HG03439 (cell line): Measurements from ENCODE around the gene ASAP2.

ENCODE experiments used
- ATAC-seq: cut with Tn5 transposase; IDR thresholded peaks from one replicate; pipeline ENCODE4 v1.9.1; 2021; ENCODE audit warnings: mild to moderate bottlenecking, moderate library complexity; ENCODE audit not compliant: unreplicated experiment

ASAP2 gene

DNA sequence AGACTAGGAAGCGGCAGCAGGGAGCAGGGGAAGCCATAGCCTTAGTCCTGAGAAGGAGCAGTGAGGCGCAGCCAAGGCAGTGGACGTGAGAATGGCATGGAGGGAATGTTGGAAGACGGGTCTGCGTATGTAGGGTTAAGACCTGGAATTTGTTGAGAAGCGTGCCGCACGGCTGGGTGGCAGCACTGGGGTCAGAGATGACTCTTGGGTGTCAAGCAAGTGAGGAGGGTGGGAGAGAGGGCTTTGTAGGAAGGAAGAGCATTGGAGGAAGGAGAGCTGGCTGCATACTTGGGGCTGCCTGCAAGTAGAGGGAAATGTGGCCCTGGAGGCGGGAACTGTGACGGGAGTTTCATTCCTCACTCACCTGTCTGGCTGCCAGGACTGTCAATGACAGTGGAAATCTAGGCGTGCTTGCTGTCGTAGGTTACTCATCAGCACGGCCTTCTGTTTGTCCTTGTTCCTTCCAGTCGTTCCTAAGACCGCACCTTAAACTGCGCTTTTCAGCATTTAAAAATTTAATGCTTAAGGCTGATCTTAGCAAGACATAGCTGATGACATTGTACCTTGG, 108.8 kb downstream of the ASAP2 start:
- no peak for ATAC-seq

- ATAC-seq, result no peak
Measured at GRCh38 chr2:9317559-9317958, 110.9 kb downstream of the ASAP2 start.

GRCh38 chr2:9318461-9319337, 112.1 kb downstream of the ASAP2 start:
- ATAC-seq, result no peak

GRCh38 chr2:9319338-9319715, 112.7 kb downstream of the ASAP2 start:
- no peak for ATAC-seq

DNA sequence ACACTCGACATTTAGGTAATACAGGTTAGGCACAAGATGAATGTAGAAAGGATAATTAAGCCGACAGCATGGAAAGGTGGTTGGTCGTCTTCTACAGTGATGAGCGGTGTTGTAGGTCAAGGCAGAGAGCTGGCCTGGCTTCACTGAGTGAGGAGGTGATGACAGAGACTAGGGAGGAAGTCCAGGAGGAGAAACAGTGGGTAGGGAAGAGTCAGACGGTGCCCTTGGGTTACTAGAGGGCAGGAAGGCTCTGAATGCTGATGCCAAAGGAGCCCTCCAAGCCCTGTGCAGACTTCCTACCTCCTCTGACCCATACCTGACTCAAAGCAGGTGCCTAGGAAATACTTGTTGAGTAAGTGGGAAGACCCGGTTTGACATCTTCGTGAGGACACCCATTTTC, 116.0 kb downstream of the ASAP2 start:
- no peak for ATAC-seq

DNA sequence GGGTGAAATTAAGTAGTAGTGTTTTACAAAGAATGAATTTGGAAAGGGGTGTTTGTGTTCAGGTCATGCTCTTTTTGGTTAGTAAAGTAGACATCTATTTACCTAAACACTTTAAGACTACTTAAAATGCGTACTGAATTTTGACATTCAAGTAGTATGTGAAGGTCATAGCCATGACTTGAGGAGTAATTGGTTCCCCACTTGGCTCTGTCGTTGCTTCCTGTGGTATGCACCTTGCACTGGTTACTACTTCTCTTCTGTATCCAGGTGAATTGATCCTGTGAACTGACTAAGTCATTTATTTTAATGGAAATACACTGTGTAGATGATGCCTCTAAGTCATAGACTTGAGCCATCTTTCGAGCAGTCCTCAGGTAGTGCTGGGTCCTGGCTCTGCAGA, 118.8 kb downstream of the ASAP2 start:
- no peak for ATAC-seq

GRCh38 chr2:9326975-9327374, 120.4 kb downstream of the ASAP2 start:
- ATAC-seq, result no peak

DNA sequence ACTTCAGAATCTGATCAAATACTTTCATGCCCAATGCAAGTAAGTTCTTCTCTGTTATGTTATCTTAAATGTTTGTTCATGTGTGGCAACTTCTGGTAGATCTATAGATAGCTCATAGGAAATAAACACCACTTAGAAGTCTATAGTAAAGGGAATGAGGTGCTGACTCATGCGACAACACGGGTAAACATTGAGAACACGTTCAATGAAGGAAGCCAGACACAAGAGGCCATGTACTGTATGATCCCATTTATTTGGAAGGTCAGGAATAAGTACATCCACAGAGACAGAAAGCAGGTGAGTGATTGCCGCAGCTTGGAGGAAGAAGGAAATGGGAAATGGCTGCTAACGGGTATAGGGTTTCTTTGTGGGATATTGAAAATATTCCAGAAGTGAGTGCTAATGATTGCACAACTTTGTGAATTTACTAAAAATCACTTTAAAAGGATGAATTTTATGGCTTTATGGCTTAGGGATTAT, 121.3 kb downstream of the ASAP2 start:
- ATAC-seq, result no peak

DNA sequence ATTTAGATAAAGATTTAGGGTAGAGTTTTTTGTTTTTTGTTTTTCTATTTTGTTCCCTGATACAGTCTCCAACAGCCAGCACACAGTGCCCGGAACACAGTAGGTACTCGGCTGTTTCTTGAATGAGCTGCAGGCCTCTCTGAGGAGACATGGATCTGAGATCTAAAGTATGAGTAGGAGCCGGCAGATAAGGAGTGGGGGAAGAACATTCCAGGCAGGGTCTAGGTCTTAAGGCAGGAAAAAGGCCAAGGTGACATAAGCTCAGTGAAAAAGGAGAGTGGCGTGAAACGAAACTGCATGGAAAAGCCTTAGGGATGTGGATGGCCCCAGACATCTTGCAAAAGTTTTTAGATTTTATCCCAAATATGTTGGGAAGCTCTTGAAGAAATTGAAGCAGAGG, 122.3 kb downstream of the ASAP2 start:
- ATAC-seq, result no peak

DNA sequence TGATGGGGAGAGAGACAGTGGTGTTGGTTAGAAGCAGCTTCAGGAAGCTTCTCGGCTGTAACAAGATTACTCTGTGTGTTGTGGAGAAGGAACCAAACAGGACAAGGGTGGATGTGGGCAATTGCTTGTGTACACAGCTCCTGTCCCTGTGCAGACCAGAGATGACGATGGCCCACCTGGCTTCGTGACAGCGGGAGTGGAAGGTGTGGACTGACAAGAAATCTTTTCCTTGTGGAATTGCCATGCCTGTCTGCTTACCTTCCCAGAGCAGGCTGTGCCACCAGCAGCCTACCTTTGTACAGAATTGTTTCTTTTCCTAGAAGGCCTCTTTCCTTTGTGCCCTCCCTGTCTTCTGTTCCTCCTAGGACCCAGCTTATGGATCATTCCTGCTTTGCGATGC, 122.9 kb downstream of the ASAP2 start:
- ATAC-seq, result no peak

DNA sequence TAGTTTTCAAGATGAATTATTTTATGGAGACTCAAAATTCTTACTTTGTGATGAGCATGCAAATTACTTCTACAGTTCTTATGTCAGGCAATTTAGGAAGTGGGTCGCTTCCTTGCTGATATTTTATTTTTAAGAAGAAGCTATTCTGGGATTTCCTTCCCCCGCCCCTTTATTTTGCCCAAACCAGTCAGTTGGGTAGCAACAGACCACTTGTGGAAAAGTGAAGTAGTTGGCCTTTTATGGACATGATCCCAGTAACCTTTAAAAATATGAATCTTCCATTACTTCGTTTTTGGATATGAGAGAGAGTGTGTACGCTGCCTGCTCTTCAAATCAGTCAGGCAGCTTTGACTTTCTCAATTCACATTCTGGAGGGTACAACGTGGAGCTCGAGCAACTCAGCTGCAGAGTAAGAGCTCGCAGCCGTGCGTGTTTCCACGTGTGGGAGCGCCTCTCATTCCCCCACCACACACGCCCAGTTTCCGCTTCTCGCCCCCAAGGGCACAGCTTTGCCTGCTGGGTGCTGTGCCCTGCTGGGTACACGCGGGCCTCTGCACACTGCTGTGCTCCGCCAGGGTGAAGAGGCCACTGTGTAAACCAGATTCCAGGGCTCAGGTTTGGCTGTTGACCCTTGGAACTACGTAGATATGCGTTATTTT, 124.1 kb downstream of the ASAP2 start:
- ATAC-seq, result no peak

DNA sequence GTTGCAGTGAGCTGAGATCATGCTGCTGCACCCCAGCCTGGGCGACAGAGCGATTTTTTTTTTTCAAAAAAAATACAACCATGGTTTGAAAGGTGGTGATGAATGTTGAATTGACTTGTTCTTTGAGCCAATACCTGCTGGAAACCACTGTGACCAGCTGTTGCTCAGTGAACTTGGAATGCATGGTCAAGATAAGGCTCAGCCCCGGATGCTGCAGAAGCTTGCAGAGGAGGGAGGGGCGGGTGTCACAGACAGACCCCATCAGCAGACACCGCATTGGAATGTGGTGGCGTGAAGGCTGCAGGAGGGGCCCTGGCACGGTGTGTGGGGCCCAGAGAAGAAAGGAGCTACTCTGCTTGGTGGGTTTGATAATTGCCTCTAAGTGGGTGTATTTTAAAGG, 125.1 kb downstream of the ASAP2 start:
- ATAC-seq, result no peak

- no peak for ATAC-seq
Measured at GRCh38 chr2:9332136-9332852, 125.7 kb downstream of the ASAP2 start.

GRCh38 chr2:9332853-9333245, 126.2 kb downstream of the ASAP2 start:
- no peak for ATAC-seq

GRCh38 chr2:9333591-9334171, 127.1 kb downstream of the ASAP2 start:
- no peak for ATAC-seq

GRCh38 chr2:9334761-9335160, 128.1 kb downstream of the ASAP2 start:
- no peak for ATAC-seq

DNA sequence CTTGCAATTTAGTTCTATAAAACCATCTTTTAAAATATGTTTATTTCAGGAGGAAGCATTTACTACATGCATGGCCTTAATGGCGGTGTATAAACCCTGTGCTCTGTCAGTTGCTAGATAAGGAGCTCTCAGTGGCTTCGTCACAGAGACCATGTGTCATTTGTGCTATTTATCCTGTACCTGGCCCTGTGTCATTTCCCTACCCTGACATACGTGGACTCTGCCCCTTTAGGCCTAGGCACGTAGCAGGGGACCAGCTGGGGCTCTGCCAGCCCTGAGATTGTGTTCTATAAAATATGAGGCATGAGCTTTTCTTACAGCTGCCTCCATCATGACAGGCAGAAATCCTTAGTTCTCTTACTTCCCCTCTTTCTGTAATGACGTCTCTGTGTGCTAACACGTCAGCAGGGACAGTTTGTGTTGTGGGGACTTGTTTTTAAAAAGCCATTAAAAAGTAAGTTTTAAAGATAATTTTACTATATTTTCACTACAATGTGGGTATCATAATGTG, 128.8 kb downstream of the ASAP2 start:
- no peak for ATAC-seq

DNA sequence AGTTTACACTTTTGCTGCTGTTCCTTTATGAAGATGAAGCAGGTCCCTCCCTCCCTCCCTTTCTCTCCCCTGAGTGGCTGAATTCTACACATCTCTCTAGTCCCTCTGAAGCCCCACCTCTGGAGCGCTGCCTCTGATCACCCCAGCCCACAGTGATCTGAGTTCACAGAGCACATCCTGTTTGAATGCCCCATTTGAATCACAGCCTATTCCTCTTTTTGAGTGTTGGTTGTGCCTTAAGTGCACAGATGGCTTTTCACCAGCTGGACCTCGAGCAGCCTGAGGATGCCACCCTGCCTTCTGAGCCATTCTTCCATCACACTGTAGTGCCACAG, 129.6 kb downstream of the ASAP2 start:
- no peak for ATAC-seq

- ATAC-seq, result no peak
Measured at GRCh38 chr2:9336576-9337314, 130.1 kb downstream of the ASAP2 start.

GRCh38 chr2:9337901-9338300, 131.3 kb downstream of the ASAP2 start:
- no peak for ATAC-seq
